Measurements from ENCODE around the gene KLHL10. TPM values are rescaled to one million over a fixed set of nuclear protein-coding genes. Genes with fewer than 3 reads are reported as not detected.

The KLHL10 gene
- total and polyA plus RNA-seq, 2 of the 13 experiments (the other 11 are each of a cell fraction or from before 2014, with no cell fraction given), result 0.04 to 0.08 TPM

DNA sequence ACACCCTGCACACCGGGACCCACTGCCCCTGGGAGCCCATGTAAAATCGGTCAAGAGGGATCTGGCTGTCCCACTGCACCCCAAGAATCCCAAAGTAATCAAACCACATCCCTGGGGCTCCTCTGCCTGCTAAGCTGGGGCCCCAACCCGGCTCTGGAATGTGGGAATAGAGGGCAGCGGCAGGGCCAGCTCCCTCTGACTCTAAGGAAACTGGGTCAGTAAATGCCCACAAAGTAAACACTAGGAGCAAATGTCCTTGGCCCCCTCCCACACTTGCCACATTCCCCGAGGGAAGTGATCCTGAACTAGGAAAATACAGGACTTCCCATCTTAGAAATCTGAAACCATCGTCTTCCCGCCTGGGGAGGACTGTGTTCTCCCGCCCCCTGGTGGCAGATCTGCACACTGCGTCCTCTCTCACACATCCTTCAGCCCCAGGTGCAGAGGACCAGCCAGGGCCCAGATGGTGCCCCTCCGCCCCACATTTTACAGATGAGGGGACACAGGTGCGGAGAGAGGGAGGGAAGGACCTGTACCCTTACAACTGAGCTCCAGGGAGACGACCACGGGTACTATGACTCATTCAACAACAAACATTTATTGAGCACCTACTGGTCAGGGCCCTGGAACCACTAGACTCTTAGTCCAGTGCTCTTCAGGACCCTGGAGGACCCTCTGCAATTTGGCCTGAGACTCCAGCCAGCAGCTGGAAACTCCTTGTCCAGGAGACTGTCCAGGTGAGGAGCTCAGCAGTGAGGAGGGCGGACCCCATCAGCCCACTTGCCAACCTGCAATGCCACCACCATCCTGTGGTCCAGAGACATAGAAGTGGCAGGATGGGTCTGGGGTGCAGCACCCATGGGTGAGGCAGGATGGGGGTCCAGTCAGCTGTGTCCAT is 36.0 kb upstream of the KLHL10 start (continued):
- TF ChIP-seq ZNF251 (CRISPR knock-in tag; IDR thresholded peaks at IDR 0.05) (no peak), GATA4 (IDR thresholded peaks at IDR 0.05; ENCODE audit: borderline replicate concordance, low read depth) (no peak), ZFP82 (CRISPR knock-in tag; IDR thresholded peaks at IDR 0.05; ENCODE audit: borderline replicate concordance) (0 out of 2 replicates have a peak, but pooled peaks have one; percentile 20), BRD4 (CRISPR knock-in tag; IDR thresholded peaks at IDR 0.05) (no peak; the same call in 1 of the 2 replicates), TBL1XR1 (IDR thresholded peaks at IDR 0.05; ENCODE audit: borderline replicate concordance, low read length, partially characterized antibody) (no peak), SRY (CRISPR knock-in tag; IDR thresholded peaks at IDR 0.05) (no peak), ZNF260 (CRISPR knock-in tag; IDR thresholded peaks at IDR 0.05; ENCODE audit: borderline replicate concordance, low read depth) (no peak), REXO4 (CRISPR knock-in tag; IDR thresholded peaks at IDR 0.05; ENCODE audit: borderline replicate concordance) (no peak; the same call in 1 of the 2 replicates), JUND (CRISPR knock-in tag; IDR thresholded peaks at IDR 0.05) (0 out of 2 replicates have a peak, but pooled peaks have one; percentile 51), SETDB1 (CRISPR knock-in tag; IDR thresholded peaks at IDR 0.05; ENCODE audit: borderline replicate concordance) (no peak), ZNF460 (CRISPR knock-in tag; IDR thresholded peaks at IDR 0.05; ENCODE audit: borderline replicate concordance) (no peak), HNRNPUL1 (IDR thresholded peaks at IDR 0.05; ENCODE audit: low read depth, low read length) (no peak), WIZ (CRISPR knock-in tag; IDR thresholded peaks at IDR 0.05) (no peak), XRCC5 (optimal IDR thresholded peaks at IDR 0.05; ENCODE audit: low read length) (peak; percentile 52), ZNF468 (CRISPR knock-in tag; IDR thresholded peaks at IDR 0.05) (no peak), ZNF12 (CRISPR knock-in tag; IDR thresholded peaks at IDR 0.05) (no peak; the same call in 1 of the 2 replicates)
- TF ChIP-seq, protein P1, sequence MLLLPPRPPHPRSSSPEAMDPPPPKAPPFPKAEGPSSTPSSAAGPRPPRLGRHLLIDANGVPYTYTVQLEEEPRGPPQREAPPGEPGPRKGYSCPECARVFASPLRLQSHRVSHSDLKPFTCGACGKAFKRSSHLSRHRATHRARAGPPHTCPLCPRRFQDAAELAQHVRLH (CRISPR knock-in tag; IDR thresholded peaks at IDR 0.05; ENCODE audit: borderline replicate concordance, low read depth), result peak; percentile 74; the same call in 1 of the 2 replicates
- TF ChIP-seq, protein P2, sequence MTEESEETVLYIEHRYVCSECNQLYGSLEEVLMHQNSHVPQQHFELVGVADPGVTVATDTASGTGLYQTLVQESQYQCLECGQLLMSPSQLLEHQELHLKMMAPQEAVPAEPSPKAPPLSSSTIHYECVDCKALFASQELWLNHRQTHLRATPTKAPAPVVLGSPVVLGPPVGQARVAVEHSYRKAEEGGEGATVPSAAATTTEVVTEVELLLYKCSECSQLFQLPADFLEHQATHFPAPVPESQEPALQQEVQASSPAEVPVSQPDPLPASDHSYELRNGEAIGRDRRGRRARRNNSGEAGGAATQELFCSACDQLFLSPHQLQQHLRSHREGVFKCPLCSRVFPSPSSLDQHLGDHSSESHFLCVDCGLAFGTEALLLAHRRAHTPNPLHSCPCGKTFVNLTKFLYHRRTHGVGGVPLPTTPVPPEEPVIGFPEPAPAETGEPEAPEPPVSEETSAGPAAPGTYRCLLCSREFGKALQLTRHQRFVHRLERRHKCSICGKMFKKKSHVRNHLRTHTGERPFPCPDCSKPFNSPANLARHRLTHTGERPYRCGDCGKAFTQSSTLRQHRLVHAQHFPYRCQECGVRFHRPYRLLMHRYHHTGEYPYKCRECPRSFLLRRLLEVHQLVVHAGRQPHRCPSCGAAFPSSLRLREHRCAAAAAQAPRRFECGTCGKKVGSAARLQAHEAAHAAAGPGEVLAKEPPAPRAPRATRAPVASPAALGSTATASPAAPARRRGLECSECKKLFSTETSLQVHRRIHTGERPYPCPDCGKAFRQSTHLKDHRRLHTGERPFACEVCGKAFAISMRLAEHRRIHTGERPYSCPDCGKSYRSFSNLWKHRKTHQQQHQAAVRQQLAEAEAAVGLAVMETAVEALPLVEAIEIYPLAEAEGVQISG (CRISPR knock-in tag; IDR thresholded peaks at IDR 0.05), result peak; percentile 45; the same call in 1 of the 2 replicates
- TF ChIP-seq, protein P3, sequence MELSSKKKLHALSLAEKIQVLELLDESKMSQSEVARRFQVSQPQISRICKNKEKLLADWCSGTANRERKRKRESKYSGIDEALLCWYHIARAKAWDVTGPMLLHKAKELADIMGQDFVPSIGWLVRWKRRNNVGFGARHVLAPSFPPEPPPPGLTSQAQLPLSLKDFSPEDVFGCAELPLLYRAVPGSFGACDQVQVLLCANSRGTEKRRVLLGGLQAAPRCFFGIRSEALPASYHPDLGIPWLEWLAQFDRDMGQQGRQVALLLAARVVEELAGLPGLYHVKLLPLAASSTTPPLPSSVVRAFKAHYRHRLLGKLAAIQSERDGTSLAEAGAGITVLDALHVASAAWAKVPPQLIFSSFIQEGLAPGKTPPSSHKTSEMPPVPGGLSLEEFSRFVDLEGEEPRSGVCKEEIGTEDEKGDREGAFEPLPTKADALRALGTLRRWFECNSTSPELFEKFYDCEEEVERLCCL (CRISPR knock-in tag; IDR thresholded peaks at IDR 0.05; ENCODE audit: borderline replicate concordance), result no peak; the same call in 1 of the 2 replicates
- TF ChIP-seq, protein P4, sequence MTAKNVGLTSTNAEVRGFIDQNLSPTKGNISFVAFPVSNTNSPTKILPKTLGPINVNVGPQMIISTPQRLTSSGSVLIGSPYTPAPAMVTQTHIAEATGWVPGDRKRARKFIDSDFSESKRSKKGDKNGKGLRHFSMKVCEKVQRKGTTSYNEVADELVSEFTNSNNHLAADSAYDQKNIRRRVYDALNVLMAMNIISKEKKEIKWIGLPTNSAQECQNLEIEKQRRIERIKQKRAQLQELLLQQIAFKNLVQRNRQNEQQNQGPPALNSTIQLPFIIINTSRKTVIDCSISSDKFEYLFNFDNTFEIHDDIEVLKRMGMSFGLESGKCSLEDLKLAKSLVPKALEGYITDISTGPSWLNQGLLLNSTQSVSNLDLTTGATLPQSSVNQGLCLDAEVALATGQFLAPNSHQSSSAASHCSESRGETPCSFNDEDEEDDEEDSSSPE (CRISPR knock-in tag; IDR thresholded peaks at IDR 0.05), result peak; percentile 88
